Gastrocnemius medialis (tissue), 4 donors: ENCODE measurements around the gene BMP8A.
"Not testable (repeated sequence)": the region's sequence is repeated elsewhere in the genome, so short reads cannot be mapped to it uniquely, and the experiment has no call there.

Source experiments
- CTCF ChIP-seq, 5 experiments: fragments of 450-650 bp in 3 of 5; fragments of 200-600 bp in 2 of 5; sonication (generic) in 2 of 5; IDR thresholded peaks in 4 of 5; conservative IDR thresholded peaks in 1 of 5; 1 replicate in 4 of 5; 2 replicates in 1 of 5; pipeline ENCODE4 v1.5.1; 2016 to 2019; ENCODE audit warnings: antibody characterized with exemption in 5 of 5, mild to moderate bottlenecking in 3 of 5, moderate library complexity in 3 of 5
- POLR2A ChIP-seq, 2 donors: fragments of 450-650 bp; IDR thresholded peaks; one replicate each; pipeline ENCODE4 v1.6.1; 2017; ENCODE audit warnings: antibody characterized with exemption in 2 of 2, mild to moderate bottlenecking in 2 of 2, moderate library complexity in 2 of 2

DNA sequence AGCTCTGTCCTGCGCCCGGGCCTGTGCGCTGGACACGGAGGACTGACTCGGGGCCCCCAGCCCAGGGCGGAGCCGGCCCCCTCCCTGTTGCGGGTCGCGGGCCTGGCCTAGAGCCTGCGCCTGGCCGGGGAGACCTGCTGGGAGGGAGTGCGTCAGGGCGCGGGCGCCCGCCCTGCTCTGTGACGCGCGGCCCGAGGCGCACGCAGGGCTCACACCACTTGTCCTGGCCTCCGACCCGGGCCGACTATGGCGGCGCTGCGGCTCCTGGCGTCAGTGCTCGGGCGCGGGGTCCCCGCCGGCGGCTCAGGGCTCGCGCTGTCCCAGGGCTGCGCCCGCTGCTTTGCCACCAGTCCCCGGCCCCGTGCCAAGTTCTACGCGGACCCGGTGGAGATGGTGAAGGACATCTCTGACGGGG lies 23.3 kb downstream of the BMP8A start:
- not testable (repeated sequence) for TF ChIP-seq CTCF (IDR thresholded peaks at IDR 0.05 in 4 of 5, conservative IDR thresholded peaks at IDR 0.05 in 1 of 5); POLR2A (IDR thresholded peaks at IDR 0.05)
